DMS79 treated with DMSO at 0.1 percent for 48 hours (cell line): ENCODE measurements around the gene RAPGEF3.

Experiments used
- DNase-seq: peaks from one replicate; lab custom pipeline; 2025; lab: John Stamatoyannopoulos, UW

The RAPGEF3 gene

GRCh38 chr12:47758834-47759690 is at the start of gene RAPGEF3:
Gene RAPGEF3 (minus strand): TSS chr12:47758880. CDS start chr12:47758556, 324 bp downstream.
- DNase-seq: peak; percentile 61

DNA sequence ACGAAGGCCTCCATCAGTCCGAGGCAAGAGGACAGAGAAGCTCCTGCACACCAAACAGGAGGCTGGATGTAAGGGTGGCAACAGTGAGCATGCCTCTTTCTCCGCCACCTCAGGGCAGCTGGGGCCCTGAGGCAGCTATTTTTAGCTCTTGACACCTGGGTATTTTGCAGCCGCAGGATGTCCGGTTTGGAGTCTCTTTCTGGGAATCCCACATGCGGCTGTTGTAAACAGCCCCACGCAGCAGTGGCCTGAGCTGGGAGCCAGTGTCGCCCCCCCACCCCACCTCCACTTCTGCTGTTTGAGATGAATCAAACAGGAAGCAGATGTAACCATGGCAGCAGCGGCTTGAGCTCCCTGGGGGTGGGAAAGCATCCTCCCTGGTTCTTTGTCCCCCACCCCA is 49.4 kb upstream of the RAPGEF3 start:
- DNase-seq: no peak

- no peak for DNase-seq
Measured at GRCh38 chr12:47807338-47807737, 48.7 kb upstream of the RAPGEF3 start.

DNA sequence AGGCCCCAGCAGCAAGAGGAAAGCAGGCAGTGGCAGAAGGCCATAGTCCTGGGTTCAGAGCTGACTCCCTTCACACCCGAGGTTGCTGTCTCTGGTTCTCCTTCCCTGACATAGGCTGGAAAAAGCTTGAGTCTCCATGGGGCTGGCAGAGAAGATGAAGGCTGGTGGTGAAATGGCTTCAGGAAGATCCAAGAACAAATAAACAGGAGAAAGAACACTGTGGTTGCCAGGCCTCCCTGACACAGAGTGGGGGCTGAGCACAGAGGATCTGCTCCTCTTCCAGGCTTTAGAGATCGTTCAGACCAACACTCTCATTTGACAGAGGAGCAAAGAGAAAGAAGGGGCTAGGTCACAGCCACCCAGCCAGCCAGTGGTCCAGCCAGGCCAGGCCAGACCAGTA is 46.7 kb upstream of the RAPGEF3 start:
- DNase-seq: no peak

- no peak for DNase-seq
Measured at GRCh38 chr12:47804171-47804570, 45.5 kb upstream of the RAPGEF3 start.

- no peak for DNase-seq
Measured at GRCh38 chr12:47803191-47803875, 44.7 kb upstream of the RAPGEF3 start.

DNA sequence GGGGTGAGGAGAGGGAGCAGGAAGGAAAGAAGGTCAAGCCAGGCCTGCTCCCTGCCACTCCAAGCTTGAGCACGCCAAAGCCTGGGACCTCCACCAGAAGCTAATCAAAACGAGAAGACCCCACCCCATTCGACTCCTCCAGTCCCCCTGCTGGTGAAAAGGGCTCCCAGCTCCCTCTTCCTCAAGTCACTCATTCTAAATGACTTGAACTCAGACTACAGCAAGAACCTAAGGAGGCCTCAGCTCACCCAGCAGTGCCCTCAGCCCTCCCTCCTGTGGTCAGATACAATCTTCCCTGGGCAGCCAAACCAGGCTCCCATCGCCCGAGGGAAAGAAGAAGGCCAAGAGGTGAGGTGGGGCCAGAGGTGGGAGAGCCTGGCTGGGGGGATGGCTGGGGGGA is 43.6 kb upstream of the RAPGEF3 start:
- no peak for DNase-seq

DNA sequence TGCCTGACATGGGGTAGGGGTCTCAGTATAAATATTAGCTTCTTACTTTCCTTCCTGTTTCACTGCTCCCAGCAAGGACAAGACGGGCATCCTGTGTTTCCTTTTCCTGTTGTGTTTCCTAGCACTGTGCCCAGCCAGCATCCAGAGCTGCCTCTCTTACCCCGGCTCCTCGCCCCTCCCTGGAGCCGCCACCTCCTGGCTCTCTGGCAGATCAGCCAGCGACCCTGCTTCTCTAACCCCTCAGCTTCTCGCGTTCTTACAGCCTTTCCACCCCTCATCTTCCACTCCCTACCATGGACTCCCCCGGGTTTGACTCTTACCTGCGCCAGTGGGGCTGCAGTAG is 43.2 kb upstream of the RAPGEF3 start:
- no peak for DNase-seq

DNA sequence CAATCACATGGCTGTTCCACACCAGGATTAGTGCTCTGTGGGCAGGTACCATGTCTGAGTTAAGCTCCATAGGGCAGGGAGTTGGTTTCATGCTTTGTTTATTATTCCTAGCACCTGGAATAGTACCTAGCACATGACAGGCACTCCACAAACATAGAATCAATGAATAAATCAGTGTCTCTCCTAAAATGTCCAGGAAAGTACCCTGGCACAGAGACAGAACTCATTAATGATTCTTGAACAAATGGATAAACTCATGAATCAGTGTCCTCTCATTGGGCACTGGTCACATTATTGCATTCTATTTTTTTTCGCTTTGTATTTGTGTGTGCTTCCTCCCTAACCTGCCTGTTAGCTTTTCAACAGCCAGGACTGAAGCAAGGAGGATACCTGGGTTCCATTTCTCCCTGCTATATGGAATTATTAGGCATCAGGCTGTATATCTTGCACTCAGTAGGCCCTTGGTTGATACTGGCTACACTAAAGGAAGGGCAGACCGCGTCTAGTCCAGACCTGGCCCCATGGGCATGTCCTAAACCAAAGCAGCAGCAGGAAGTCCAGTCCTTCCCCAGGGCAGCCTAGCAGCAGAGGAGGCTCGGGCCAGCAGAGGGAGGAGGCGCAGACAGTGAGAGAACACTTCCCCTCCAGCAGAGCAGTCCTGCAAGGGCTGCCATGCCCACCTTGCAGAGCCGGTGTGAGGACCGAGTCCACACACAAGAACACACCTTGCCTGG is 42.7 kb upstream of the RAPGEF3 start:
- no peak for DNase-seq

GRCh38 chr12:47800582-47800981 is 41.9 kb upstream of the RAPGEF3 start:
- DNase-seq: no peak

DNA sequence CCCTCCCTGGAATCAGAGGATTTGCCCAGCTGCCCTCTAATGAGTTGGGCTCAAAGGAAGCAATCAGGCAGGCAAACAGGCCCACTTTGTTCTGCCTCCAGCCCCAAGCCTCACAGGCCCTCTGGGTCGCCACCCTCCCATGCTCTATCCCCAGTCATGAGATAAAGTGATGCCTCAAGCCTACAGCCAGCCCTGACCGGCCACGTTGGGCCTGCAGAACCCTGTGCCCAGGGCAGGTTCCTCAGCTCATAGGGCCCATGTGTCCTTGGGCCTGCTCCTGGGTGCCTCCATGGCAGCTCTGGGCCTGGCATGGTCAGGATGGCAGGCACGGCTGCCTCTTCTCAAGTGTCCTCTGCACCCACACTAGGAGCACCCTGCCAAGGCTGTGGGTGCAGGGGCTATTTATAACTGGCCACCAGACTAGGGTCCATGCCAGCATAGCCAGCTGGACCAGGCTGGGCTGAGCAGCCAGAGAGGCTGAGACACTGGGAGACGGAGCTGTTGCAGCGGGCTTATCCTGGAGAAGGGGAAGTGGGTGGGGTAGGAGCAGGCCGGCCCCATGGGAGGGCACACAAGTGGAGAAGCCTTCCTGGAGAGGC is 40.8 kb upstream of the RAPGEF3 start:
- no peak for DNase-seq

- DNase-seq: no peak
Measured at GRCh38 chr12:47798382-47798948, 39.8 kb upstream of the RAPGEF3 start.

GRCh38 chr12:47797441-47797840 is 38.8 kb upstream of the RAPGEF3 start:
- DNase-seq: no peak

GRCh38 chr12:47795814-47796411 is 37.2 kb upstream of the RAPGEF3 start:
- no peak for DNase-seq

DNA sequence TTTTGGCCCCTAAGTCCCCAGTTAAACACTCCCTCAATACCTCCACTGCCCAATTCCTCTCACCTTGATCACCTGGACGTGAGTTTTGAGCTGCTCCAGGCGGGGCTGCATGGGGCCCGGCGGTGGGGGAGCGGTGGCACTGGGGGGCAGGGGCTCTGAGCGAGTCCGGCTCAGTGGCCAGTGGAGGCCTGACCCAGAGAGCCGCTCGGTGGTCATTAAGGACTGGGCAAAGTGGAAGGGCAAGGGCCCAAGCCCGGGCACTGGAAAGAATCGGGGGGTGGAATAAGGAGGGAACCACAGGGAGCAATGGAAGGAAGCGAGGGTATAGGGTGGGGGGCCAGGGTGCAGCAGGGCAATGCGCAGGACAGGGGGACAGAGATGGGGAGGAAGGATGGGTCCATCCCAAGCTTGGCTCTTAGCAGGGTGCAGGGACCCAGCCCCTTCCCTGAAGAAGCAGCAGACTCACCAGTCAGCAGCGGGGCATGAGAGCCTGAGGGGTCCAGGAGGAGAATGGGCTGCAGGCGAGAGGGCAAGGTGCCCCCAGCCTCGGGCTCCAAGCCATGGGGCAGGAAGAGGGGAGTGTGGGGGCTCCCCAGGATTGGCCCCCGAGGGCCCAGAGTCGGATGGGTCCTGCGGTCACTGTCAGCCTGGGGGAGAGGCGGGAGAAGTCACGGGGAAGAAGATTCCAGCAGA is 36.6 kb upstream of the RAPGEF3 start:
- DNase-seq: no peak

GRCh38 chr12:47794679-47795078 is 36.0 kb upstream of the RAPGEF3 start:
- no peak for DNase-seq

GRCh38 chr12:47793015-47793681 is 34.5 kb upstream of the RAPGEF3 start:
- no peak for DNase-seq

DNA sequence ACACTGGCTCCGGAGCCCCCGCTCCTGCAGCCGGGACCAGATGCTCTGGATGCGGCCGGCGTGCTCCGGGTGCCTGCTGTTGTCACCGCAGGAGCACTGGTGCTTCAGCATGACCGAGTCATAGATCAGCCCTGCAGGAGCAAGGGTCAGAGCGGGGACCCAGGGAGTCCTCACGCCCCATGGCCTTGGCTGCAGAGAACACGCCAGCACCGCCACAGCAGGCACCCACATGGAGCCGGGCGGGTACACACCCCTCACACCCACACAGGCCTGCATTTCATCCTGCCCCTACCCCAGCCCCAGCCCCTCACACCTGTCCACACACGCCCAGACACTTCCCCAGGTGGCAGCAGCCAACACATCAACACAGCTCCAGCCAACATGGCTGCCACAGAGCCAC is 33.2 kb upstream of the RAPGEF3 start:
- DNase-seq: no peak

DNA sequence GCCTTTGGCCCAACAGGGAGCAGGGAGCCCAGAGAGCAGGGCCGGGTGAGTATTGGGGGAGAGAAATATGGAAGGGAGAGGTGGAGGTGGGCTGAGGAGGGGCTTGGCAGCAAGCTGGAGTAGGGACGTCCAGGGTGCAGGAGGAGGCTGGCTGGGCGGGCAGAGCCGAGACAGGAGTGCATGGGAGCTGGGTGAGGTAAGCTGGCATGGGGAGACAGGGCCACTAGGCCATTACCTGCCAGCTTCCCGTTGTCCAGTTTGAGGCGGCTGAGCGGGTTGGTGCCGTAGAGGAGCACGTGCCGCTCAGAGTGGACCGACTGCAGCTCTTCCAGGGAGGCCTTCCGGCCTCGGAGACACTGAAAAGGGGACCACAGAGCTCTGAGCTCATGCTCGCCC is 32.7 kb upstream of the RAPGEF3 start:
- no peak for DNase-seq

DNA sequence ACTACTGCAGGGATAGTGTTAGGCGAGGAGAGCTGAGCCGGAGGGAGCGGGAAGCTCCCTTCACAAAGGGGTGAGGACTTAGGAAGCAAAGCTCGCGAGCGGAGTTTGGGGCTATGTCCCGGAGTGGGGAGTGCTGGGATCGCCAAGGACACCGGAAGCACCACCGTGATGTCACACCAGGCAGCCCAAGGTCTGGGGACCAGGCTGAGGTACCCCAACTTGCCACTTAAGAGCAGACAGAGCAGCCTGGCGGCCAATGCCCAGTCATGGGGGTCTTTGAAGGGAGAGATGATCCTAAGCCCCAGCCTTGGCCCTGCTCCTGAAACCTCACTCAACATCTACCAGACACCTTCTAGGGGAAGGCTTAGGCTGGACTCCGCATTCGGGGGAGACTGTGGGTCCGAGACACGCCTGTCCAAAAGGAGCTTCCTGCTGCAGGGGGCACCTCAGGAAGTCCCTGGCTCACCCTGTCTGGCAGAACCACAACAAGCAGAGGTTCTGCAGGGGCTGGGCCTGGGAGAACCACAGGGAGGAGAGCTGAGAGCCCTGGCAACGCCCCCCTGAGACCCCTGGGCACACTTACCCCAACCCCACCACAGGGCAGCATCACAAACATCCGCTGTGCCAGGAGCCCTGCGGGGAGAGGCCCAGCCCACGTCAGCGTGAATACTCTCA is 32.1 kb upstream of the RAPGEF3 start:
- DNase-seq: no peak
